Suppressor macrophage treated with lipopolysaccharide for 1 hour (primary cell): ENCODE measurements around the gene TMEM175.
"Not testable (repeated sequence)": the region's sequence is repeated elsewhere in the genome, so short reads cannot be mapped to it uniquely, and the experiment has no call there.

Source experiments
- DNase-seq, 3 donors: peaks; one replicate each; pipeline ENCODE4 v3.0.0-alpha.2; 2020 to 2022

The TMEM175 gene

DNA sequence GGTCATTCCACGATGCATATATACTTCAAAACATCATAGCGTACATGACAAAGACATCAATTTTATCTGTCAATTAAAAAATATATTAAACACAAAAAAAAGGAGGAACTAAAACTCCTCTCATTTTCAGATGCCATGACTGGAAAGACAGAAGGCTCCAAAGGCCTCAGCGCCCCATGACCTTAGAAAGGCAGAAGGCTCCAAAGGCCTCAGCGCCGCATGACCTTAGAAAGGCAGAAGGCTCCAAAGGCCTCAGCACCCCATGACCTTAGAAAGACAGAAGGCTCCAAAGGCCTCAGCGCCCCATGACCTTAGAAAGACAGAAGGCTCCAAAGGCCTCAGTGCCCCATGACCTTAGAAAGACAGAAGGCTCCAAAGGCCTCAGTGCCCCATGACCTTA, 13.7 kb upstream of the TMEM175 start:
- not testable (repeated sequence) for DNase-seq

DNA sequence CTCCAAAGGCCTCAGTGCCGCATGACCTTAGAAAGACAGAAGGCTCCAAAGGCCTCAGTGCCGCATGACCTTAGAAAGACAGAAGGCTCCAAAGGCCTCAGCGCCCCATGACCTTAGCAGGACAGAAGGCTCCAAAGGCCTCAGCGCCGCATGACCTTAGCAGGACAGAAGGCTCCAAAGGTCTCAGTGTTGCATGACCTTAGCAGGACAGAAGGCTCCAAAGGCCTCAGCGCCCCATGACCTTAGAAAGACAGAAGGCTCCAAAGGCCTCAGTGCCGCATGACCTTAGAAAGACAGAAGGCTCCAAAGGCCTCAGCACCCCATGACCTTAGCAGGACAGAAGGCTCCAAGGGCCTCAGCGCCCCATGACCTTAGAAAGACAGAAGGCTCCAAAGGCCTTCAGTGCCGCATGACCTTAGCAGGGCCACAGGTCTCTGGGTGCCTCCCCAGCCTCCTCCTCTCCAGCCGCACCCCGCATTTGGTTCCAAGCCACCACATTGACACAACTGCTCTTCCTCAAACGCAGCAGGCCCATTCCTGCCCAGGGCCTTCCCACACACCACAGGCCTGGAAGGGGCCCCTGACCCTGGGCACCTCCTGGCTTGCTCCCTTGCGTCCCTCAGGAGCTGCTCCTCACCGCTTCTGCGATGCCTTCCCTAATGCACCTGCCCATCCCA, 13.1 kb upstream of the TMEM175 start:
- not testable (repeated sequence) for DNase-seq

DNA sequence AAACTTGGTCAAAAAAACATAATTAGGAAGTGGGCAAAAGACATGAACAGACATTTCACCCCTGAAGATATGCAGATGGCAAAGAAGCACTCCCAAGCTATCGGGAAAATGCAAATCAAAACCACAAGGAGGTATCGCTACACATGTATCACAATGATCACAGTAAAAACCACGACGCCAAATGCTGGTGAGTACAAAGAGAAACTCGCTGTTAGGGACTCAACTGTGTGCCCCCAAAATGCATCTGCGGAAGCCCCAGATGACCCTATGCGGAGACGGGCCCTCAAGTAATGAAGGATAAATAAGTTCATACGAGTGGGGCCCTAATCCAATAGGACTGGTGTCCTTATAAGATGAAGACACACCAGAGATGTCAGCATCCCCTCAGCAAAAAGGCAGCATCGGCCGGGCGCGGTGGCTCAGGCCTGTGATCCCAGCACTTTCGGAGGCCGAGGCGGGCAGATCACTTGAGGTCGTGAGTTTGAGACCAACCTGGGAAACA, 10.4 kb upstream of the TMEM175 start:
- DNase-seq, result no peak

DNA sequence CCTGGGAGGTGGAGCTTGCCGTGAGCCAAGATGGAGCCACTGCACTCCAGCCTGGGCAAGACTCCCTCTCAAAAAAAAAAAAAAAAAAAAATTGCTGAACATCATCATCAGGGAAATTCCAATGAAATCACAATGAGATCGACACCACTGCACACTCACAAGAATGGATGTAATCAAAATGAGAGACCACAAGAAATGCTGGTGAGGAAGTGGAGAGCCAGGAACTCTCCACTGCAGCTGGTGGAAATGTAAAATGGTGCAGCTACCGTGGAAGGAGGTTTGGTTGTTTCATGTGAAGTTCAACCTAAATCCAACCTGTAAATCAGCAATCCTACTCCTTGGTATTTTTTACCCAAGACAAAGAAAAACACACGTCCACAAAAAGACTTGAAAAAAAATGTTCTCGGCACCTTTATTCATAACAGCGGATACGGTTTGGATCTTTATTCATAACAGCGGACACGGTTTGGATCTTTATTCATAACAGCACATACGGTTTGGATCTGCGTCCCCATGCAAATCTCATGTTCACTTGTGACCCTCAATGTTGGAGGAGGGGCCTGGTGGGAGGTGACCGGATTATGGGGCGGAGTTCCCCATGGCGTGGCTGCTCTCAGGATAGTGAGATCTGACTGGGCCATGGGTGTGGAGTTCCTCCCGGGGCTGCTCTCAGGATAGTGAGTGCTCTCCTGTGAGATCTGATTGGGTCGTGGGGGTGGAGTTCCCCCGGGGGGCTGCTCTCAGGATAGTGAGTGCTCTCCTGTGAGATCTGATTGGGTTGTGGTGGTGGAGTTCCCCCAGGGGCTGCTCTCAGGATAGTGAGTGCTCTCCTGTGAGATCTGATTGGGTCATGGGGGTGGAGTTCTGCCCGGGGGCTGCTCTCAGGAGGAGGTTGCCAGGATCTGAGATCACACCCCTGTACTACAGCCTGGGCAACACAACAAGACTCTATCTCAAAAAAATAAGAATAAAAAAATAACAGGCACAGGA, 7.9 kb upstream of the TMEM175 start:
- DNase-seq, result peak; percentile 83 to 92 (median 87)

DNA sequence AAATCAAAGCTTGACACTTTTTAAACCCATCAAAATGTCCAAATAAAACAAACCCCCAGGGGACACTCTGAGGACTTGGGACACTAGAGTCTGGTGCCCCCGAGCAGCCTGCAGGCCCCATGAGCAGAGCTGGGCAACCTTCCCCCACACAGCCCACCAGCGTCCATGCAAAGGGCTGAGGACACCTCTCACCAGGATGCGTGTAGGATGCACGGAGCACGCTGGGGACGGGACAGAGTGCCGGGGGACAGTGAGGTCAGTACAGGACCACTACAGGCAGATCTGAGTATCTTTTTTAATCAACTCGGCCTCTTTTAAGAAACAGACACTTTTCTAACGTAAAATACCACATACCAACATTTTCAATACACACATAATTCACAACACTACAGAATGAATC, 7.1 kb upstream of the TMEM175 start:
- DNase-seq, result no peak

DNA sequence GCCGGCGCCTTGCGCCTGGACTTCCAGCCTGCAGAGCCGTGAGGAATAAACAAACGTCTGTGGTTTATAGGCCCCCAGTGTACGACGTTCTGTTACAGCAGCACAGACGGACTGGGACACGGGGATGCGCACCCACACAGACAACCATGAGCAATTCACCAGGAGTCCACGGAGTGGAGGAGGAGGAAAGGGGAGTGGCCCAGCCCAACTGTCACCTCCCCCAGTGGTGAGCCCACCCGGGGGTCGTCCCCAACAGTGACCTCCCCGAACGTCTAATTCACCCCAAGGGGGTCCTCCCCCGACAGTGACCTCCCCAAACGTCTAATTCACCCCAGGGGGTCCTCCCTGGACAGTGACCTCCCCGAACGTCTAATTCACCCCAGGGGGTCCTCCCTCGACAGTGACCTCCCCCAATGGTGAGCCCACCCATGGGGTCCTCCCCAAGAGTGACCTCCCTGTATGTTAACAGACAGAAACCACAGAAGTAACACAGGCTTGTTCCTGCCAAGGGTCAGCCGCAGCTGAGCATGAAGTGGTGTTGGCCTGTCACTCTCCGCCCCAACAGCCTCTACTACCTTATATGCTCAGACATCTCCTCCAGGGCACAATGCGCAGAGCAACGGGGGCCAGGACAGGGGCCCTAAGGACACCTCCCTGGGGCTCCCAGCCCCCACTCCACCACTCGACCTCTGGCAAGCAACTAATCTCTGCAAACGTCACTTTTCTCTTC, 6.3 kb upstream of the TMEM175 start:
- DNase-seq, result no peak

DNA sequence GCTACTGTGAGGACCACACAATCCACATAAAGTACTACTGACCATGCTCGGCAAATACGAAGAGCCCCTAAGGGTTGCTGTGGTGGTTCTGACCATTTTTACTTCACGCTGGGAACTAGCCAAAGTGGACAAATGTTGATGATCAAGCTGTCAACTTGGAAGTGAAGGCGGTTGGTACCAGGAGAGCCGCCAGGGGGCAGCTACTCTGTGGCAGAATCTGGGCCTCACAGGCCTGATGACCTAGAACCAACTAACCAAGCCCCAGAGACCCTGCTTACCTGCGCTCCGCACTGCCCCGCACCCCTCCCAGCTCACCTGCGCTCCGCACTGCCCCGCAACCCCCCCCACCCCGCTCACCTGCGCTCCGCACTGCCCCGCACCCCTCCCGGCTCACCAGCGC, 5.7 kb upstream of the TMEM175 start:
- no peak for DNase-seq

DNA sequence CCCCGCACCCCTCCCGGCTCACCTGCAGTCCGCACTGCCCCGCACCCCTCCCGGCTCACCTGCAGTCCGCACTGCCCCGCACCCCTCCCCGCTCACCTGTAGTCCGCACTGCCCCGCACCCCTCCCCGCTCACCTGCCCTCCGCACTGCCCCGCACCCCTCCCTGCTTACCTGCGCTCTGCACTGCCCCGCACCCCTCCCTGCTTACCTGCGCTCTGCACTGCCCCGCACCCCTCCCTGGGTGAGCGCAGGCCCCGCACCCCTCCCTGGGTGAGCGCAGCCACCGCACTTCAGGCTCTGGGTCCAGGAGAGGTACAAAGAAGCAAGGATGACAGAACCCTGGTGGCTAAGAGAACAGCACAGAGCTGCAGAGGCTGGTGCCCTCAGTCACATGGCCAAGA, 4.7 kb upstream of the TMEM175 start:
- not testable (repeated sequence) for DNase-seq

DNA sequence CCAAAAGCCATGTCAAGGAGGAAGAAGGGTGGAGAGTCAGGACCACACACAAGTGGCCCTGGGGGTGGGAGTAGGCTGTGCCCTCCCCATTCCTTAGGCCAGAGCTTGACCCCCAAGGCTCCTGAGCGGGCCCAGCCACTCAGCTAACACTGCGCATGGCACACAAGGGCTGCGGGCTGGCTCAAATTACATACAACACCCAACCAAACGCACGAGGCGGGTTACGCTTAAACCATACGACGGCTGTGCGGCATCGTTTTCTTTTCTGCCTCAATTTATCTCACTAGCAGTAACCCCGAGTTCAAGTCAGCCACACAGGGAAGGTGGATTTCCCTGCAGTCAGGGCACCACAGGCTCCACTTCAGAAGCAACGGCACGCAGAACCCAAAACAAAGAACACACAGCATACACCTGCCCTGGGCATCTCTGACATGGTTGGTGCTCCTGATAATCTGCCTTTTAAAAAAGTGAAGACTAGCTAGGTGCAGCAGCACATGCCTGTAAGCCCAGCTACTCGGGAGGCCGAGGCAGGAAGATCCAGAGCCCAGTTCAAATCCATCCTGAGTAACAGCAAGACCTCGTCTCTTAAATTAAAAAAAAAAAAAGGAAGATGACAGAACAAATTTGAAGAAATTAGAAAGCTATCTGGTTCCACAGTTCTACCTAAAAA, 3.0 kb upstream of the TMEM175 start:
- DNase-seq, result no peak

DNA sequence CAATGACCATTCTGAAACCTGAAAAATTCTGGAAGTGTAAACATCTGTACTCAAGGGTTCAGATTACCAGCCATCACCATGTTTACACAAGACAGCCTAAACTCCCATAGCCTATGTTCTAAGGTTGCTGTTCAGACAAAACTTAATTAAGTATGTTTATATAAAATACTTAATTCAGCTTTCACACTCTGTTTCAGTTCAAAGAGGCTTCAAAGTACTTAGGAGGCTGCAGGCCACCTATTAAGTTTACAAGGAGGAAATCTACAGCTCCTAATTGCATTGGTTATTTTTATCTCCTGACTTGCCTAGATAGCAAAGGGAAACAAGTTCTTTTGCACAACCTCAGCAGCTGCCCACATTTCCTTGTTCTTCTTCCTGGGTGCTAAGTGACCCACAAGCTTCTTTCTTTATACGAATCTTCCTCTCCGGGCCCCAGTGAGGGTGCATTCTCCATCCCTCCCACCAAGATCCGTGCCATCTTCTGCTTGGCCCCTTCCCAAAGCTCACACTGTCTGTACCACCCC, 2.2 kb upstream of the TMEM175 start:
- peak; percentile 66 to 71 (median 70) for DNase-seq

DNA sequence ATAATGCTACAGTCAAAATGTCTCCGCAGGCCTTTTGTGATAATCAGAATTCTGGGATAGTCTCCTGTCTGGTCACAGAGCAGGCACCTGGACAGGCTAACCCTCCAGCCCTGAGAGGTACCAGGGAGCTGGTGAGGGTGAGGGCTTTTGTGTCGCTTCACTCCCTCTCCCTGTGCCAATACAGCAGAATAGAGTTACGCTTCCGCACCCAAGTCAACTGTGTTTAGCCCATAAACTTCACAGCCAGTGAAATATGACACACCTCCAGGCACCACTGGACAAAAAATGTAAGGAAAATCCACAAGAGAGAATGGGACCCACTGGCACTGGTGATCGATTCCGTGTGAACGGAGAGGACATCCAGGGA, 1.4 kb upstream of the TMEM175 start:
- no peak for DNase-seq

DNA sequence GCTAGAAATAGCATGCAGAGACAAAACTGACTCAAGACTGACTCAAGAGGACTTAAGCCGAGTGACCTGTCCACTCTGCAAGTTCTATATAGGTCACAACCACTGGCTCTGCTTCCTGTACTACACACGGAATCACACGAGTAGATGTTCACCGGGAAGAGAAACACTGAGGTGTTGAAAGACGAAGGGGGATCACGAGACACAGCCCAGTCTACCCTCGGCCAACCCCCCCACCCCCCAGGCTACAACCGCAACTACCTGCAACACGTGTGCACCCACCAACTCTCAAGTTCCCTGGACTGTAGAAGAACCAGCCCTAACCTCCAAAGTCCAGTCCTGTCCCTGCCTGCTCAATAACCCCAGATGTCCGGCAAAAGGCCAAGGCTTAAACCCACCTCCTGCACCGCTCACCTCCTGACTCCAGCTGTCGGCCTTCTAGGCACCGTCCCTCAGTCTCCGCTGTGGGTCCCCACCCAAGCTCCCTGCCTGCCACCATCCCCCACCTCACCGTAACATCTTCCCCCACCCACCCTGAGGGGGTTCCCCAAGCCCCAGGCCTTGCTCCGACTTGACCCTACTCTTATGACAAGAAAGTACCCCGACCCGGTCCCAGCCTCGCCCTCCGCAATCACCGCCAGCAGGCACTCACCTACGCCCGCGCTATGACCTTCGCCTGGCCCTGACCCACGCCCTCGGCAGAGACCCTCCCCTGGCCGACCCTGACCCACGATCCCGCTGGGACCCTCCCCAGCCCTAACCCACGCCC, 883 bp upstream of the TMEM175 start:
- peak; percentile 63 to 71 (median 65) for DNase-seq

DNA sequence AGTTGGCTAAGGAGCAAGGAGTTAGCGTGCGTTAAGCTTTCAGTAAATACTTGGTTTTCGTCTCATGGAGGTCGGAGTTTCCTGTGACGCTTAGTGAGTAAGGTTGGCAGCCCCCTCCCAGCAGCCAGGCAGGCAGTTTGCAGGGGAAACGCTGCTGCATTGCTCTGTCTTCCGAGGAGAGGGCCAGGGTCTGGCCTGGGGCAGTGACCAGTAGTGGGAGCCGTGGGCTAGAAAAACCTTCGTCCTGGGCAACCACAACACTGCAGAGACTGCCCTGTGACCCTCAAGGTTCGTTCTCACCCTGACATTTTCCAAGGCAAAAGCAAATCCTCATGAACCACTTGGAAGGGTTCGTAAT, 432 bp downstream of the TMEM175 start:
- DNase-seq, result peak; percentile 40 to 60 (median 49)

DNA sequence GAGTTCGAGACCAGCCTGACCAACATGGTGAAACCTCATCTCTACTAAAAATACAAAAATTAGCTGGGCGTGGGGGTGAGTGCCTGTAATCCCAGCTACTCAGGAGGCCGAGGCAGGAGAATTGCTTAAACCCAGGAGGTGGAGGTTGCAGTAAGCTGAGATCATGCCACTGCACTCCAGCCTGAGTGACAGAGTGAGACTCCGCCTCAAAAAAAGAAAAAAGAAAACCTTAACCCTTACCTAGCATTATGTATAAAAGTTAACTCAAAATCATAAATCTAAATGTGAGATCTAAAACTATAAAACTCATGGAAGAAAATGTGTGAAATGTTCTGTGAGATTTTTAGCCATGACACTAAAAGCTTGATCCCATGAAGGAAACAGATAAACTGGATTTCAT, 7.2 kb downstream of the TMEM175 start:
- DNase-seq, result not testable (repeated sequence)

DNA sequence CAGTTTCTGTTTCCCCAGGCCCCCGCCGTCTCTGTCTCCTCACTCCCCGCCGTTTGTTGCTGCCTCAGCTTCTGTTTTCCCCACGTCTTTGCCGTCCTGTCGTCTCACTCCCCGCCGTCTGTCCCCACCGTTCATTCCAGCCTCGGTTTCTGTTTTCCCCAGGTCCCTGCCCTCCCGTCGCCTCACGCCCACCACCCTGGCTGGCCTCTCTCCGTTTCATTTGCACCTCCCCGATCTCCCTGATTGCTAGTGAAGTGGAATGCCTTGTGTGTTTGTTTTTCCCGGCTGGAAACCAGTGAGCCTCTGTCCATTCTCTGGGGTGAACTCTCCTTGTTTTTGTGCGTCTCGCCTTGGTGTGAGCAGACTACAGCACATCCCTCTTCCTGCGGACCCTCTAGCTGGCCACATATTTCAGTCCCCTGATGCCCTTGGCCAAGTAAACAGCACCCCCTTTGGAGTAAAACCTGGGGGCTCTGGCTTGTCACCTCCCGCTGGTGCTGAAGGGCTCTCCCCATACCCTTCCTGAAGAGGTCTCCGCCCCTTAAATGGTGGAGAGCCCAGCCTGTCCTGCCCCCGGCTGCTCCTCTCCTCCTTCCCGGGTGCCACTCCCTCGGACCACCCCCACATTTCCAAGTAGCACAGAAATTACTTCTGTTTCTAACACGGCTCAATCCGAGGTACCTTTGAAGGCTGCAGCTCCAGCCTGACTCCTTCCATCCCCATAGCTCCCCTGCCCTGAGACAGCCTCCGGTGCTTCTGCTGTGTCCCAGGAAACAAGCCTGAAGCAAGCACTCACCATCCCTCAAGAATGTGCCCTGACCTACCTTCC, 13.2 kb downstream of the TMEM175 start:
- no peak for DNase-seq

DNA sequence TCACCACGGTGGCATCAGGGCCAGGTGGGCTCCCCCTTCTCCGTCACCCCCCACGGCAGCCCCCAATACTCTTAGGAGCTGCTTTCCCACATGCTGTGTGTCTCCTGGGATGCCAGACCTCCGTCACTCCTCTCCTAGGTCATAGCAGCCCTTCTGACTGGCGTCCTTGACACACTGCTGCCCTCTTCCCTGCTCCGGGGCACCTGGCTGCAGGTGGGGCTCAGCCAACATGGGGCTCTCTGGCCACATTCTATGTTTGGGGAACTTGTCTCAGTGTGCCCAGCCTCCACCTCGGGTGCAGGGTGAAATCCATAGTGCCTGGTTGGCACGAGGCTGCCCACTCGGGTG, 13.8 kb downstream of the TMEM175 start:
- no peak for DNase-seq

DNA sequence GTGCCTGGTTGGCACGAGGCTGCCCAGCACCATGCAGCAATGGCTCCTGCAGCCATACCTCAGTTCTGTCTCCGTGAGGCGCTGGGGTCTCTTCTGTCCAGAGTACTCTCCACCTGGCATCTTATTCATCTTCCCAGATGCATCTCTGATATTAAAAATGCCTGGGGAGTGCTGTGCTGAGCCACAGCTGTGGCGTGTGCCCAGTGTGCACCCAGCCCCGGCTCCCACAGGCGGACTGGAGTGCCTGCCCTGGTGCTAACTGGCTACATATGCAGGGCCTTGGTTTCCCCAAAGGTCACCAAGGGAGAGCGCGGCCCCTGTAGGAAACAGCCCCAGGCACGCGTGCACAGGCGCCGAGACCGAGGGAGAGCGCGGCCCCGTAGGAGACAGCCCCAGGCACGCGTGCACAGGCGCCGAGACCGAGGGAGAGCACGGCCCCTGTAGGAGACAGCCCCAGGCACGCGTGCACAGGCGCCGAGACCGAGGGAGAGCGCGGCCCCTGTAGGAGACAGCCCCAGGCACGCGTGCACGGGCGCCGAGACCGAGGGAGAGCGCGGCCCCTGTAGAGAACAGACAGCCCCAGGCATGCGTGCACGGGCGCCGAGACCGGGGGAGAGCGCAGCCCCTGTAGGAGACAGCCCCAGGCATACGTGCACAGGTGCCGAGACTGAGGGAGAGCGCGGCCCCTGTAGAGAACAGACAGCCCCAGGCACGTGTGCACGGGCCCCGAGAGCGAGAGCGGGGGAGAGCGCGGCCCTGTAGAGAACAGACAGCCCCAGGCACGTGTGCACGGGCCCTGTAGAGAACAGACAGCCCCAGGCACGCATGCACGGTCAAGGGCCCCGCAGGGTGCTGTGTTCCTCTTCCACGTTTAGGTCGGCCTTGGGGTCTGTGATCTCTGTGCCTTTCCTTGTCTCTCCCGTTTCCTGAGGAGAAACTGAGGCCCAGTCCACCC, 14.5 kb downstream of the TMEM175 start:
- no peak for DNase-seq

DNA sequence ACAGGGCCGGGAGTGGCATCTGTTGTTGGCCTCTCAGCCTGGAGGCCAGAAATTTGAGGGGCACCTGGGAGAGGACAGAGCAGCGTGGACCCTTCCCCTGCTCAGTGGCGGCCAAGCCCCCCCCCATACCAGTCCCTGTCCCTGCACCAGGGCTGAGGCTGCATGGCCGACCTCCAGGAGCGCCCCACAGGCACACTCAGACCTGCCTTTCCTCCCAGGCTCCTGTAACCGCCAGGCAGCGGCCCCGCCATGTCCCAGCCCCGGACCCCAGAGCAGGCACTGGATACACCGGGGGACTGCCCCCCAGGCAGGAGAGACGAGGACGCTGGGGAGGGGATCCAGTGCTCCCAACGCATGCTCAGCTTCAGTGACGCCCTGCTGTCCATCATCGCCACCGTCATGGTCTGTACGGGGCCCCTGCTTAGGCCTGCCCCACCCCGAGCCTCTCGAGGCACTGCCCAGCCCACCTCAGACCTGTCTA, 15.3 kb downstream of the TMEM175 start:
- no peak for DNase-seq
